ENCODE measurements around the gene KIF25.

The KIF25 gene

GRCh38 chr6:168035661-168036545 lies 38.4 kb downstream of the KIF25 start:
- no peak for FAIRE-seq
- peak; percentile 64 for DNase-seq (ENCODE audit: low spot score)

GRCh38 chr6:168037242-168037641 lies 39.8 kb downstream of the KIF25 start:
- no peak for DNase-seq (ENCODE audit: low spot score)
- no peak for FAIRE-seq

- no peak for DNase-seq (ENCODE audit: low spot score)
- no peak for FAIRE-seq
Measured at GRCh38 chr6:168037856-168038255, 40.4 kb downstream of the KIF25 start.

GRCh38 chr6:168038576-168039140 lies 41.2 kb downstream of the KIF25 start:
- FAIRE-seq, result no peak
- no peak for DNase-seq (ENCODE audit: low spot score)

GRCh38 chr6:168039301-168039700 lies 41.8 kb downstream of the KIF25 start:
- DNase-seq (ENCODE audit: low spot score) (no peak), FAIRE-seq (no peak)

- DNase-seq (ENCODE audit: low spot score) (no peak), FAIRE-seq (no peak)
Measured at GRCh38 chr6:168039849-168040248, 42.4 kb downstream of the KIF25 start.

GRCh38 chr6:168040856-168041496 lies 43.5 kb downstream of the KIF25 start:
- DNase-seq (ENCODE audit: low spot score) (no peak), FAIRE-seq (no peak)

GRCh38 chr6:168041928-168042327 lies 44.5 kb downstream of the KIF25 start:
- no peak for DNase-seq (ENCODE audit: low spot score)

GRCh38 chr6:168042426-168043192 lies 45.1 kb downstream of the KIF25 start:
- no peak for FAIRE-seq
- DNase-seq (ENCODE audit: low spot score), result no peak

More at GRCh38 chr6:168041928-168042327, 44.5 kb downstream of the KIF25 start:
- no peak for FAIRE-seq

GRCh38 chr6:168043193-168043847 lies 45.8 kb downstream of the KIF25 start:
- no peak for FAIRE-seq

GRCh38 chr6:168043848-168044415 lies 46.5 kb downstream of the KIF25 start:
- DNase-seq (ENCODE audit: low spot score) (no peak), FAIRE-seq (no peak)

More at GRCh38 chr6:168043193-168043847, 45.8 kb downstream of the KIF25 start:
- DNase-seq (ENCODE audit: low spot score), result no peak

- DNase-seq (ENCODE audit: low spot score) (no peak), FAIRE-seq (no peak)
Measured at GRCh38 chr6:168044521-168045130, 47.2 kb downstream of the KIF25 start.

GRCh38 chr6:168045141-168045691 lies 47.7 kb downstream of the KIF25 start:
- DNase-seq (ENCODE audit: low spot score), result no peak
- FAIRE-seq, result no peak

- FAIRE-seq, result no peak
- DNase-seq (ENCODE audit: low spot score), result no peak
Measured at GRCh38 chr6:168045706-168046620, 48.5 kb downstream of the KIF25 start.

- DNase-seq (ENCODE audit: low spot score) (no peak), FAIRE-seq (no peak)
Measured at GRCh38 chr6:168046696-168047095, 49.2 kb downstream of the KIF25 start.

GRCh38 chr6:168047841-168048723 lies 50.6 kb downstream of the KIF25 start:
- DNase-seq (ENCODE audit: low spot score), result no peak

GRCh38 chr6:168048724-168049025 lies 51.2 kb downstream of the KIF25 start:
- FAIRE-seq (no peak), DNase-seq (ENCODE audit: low spot score) (no peak)

More at GRCh38 chr6:168047841-168048723, 50.6 kb downstream of the KIF25 start:
- no peak for FAIRE-seq

GRCh38 chr6:168049277-168049676 lies 51.8 kb downstream of the KIF25 start:
- no peak for FAIRE-seq
- no peak for DNase-seq (ENCODE audit: low spot score)
